HG03460 (cell line): Measurements from ENCODE around the gene SCTR.

ENCODE experiments used
- ATAC-seq: cut with Tn5 transposase; IDR thresholded peaks from one replicate; pipeline ENCODE4 v1.9.1; 2021; ENCODE audit not compliant: unreplicated experiment

The SCTR gene

GRCh38 chr2:119475857-119476244 lies 48.4 kb downstream of the SCTR start:
- no peak for ATAC-seq

- ATAC-seq: no peak
Observed at GRCh38 chr2:119475225-119475856, 48.9 kb downstream of the SCTR start.

GRCh38 chr2:119474371-119475224 lies 49.7 kb downstream of the SCTR start:
- ATAC-seq: no peak

- ATAC-seq: no peak
Observed at GRCh38 chr2:119473621-119474370, 50.5 kb downstream of the SCTR start.

- no peak for ATAC-seq
Observed at GRCh38 chr2:119472749-119473148, 51.5 kb downstream of the SCTR start.

- ATAC-seq: no peak
Observed at GRCh38 chr2:119469661-119470297, 54.5 kb downstream of the SCTR start.

GRCh38 chr2:119469131-119469530 lies 55.2 kb downstream of the SCTR start:
- no peak for ATAC-seq

- no peak for ATAC-seq
Observed at GRCh38 chr2:119468154-119468955, 55.9 kb downstream of the SCTR start.

GRCh38 chr2:119466373-119466772 lies 57.9 kb downstream of the SCTR start:
- no peak for ATAC-seq

- no peak for ATAC-seq
Observed at GRCh38 chr2:119465687-119466086, 58.6 kb downstream of the SCTR start.

GRCh38 chr2:119464981-119465380 lies 59.3 kb downstream of the SCTR start:
- no peak for ATAC-seq

- no peak for ATAC-seq
Observed at GRCh38 chr2:119463990-119464389, 60.3 kb downstream of the SCTR start.

- no peak for ATAC-seq
Observed at GRCh38 chr2:119463136-119463535, 61.1 kb downstream of the SCTR start.

GRCh38 chr2:119462574-119462973 lies 61.7 kb downstream of the SCTR start:
- ATAC-seq: no peak

- no peak for ATAC-seq
Observed at GRCh38 chr2:119461811-119462210, 62.5 kb downstream of the SCTR start.

- no peak for ATAC-seq
Observed at GRCh38 chr2:119460076-119460475, 64.2 kb downstream of the SCTR start.

- ATAC-seq: no peak
Observed at GRCh38 chr2:119455066-119455718, 69.1 kb downstream of the SCTR start.

- no peak for ATAC-seq
Observed at GRCh38 chr2:119453972-119454593, 70.2 kb downstream of the SCTR start.

- ATAC-seq: no peak
Observed at GRCh38 chr2:119451336-119452050, 72.8 kb downstream of the SCTR start.
